Body of pancreas (tissue), 4 donors: ENCODE measurements around the gene NKAIN2.

Source experiments
- POLR2A ChIP-seq, 3 donors: fragments of 450-650 bp; IDR thresholded peaks; one replicate each; pipeline ENCODE4 v1.6.1; 2016; ENCODE audit warnings: antibody characterized with exemption in 3 of 3, mild to moderate bottlenecking in 2 of 3
- TF ChIP-seq, protein P1 (sequence below), 7 experiments: fragments of 450-650 bp in 4 of 7; fragments of 200-600 bp in 3 of 7; sonication (generic) in 3 of 7; IDR thresholded peaks; one replicate each; pipeline ENCODE4 v1.5.1; 2016 to 2019; ENCODE audit warnings: antibody characterized with exemption in 7 of 7

DNA sequence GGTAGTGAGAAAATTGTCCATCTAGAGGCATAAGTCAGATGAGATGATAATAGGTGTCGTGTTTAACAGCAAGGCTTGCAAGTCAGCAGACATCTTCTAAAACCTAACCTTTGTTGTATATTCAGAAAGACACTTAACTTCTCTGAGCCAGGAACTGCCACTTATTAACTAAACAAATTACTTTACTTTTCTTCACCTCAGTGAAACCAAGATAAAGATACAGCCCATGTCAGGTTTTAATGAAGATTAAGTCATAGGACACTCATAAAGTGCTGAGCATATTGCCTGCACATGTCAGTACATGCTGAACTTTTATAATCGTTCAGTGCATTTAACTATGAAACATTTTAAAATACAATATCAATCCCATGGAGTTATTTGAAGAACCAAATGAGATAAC is 286.8 kb downstream of the NKAIN2 start:
- TF ChIP-seq, protein P1, sequence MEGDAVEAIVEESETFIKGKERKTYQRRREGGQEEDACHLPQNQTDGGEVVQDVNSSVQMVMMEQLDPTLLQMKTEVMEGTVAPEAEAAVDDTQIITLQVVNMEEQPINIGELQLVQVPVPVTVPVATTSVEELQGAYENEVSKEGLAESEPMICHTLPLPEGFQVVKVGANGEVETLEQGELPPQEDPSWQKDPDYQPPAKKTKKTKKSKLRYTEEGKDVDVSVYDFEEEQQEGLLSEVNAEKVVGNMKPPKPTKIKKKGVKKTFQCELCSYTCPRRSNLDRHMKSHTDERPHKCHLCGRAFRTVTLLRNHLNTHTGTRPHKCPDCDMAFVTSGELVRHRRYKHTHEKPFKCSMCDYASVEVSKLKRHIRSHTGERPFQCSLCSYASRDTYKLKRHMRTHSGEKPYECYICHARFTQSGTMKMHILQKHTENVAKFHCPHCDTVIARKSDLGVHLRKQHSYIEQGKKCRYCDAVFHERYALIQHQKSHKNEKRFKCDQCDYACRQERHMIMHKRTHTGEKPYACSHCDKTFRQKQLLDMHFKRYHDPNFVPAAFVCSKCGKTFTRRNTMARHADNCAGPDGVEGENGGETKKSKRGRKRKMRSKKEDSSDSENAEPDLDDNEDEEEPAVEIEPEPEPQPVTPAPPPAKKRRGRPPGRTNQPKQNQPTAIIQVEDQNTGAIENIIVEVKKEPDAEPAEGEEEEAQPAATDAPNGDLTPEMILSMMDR (IDR thresholded peaks at IDR 0.05): no peak
- TF ChIP-seq POLR2A (IDR thresholded peaks at IDR 0.05): no peak
